Esophagus muscularis mucosa (tissue), 4 donors: ENCODE data around the gene IL1RN.

Experiments used
- CTCF ChIP-seq, 3 experiments: fragments of 200-600 bp in 2 of 3; fragments of 450-650 bp in 1 of 3; sonication (generic) in 2 of 3; IDR thresholded peaks; one replicate each; pipeline ENCODE4 v1.5.1; 2017 to 2019; ENCODE audit warnings: antibody characterized with exemption in 3 of 3, mild to moderate bottlenecking in 2 of 3, moderate library complexity in 1 of 3
- EP300 ChIP-seq: sonication (generic); formaldehyde crosslinking; IDR thresholded peaks from one replicate; pipeline ENCODE4 v1.6.1; 2017; ENCODE audit warnings: antibody characterized with exemption
- POLR2A ChIP-seq: fragments of 450-650 bp; IDR thresholded peaks from one replicate; pipeline ENCODE4 v1.6.1; 2017; ENCODE audit warnings: antibody characterized with exemption, moderate library complexity, mild to moderate bottlenecking, low read depth
- POLR2AphosphoS5 ChIP-seq, 2 donors: sonication (generic); formaldehyde crosslinking; IDR thresholded peaks; one replicate each; pipeline ENCODE4 v1.6.1; 2017; ENCODE audit warnings: antibody characterized with exemption in 2 of 2

- no peak for TF ChIP-seq POLR2A
- TF ChIP-seq CTCF (IDR thresholded peaks at IDR 0.05): no peak
- TF ChIP-seq POLR2AphosphoS5 (IDR thresholded peaks at IDR 0.05): no peak
- TF ChIP-seq EP300: no peak
These were observed 21.5 kb downstream of the IL1RN start for GRCh38 chr2:113148606-113149552.
